Activated T-cell treated with anti-CD3 and anti-CD28 coated beads for 24 hours (primary cell): Measurements from ENCODE around the gene MS4A18.
"Not testable (repeated sequence)": the region's sequence is repeated elsewhere in the genome, so short reads cannot be mapped to it uniquely, and the experiment has no call there.

Experiments
- DNase-seq: peaks from one replicate; pipeline ENCODE4 v3.0.0-alpha.2; 2020; ENCODE audit warnings: low read depth

The MS4A18 gene

DNA sequence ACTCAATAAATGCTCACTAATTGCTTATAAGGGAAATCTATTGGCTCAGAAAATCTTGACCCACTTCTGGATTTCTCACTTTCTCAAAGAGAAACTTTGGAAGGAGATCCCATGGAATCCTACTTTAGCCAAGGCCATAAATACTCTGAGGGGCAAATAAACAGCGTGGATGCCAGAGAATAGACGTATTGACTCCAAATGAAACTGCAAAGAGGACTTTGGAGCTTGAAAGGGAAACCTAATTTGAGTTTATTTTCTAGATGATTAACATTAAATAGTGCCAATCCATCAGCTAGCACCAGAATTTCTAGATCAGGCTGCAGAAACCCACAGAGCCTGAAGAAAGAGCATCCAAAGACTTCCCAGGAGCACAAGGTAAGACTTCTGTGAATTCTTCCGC is at the start of gene MS4A18:
MS4A18 (plus strand) TSS at position 301 of the 400 bp plus-strand sequence.
- no peak for DNase-seq

DNA sequence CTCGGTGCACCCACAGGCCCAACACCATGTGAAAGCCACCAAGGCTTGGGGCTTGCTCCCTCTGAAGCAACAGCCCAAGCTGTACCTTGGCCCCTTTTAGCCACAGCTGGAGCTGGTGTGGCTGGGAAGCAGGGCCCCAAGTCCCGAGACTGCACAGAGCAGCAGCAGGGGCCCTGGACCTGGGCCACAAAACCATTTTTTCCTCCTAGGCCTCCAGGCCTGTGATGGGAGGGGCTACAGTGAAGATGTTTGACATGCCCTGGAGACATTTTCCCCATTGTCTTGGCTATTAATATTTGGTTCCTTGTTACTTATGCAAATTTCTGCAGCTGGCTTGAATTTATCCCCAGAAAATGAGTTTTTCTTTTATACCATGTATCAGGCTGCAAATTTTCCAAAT is 46.3 kb upstream of the MS4A18 start:
- not testable (repeated sequence) for DNase-seq

DNA sequence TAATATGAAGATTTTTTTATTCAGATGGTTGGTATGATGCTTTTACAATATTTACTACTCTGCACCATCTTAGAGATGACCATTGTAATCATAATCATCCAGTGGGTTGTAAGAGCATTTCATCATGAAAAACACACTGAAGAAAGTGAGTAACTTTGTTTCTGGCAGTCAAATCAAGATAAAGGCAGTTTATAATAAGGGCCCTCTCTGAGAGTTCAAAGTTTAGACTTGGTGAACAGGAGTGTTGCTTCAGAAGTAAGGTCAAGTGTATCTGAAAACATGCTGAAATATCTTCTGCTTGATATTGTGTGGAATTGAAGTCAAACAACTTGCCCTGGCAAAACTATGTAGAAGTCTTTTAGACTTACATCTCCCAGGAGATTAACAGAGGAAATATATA is 44.6 kb upstream of the MS4A18 start:
- no peak for DNase-seq

DNA sequence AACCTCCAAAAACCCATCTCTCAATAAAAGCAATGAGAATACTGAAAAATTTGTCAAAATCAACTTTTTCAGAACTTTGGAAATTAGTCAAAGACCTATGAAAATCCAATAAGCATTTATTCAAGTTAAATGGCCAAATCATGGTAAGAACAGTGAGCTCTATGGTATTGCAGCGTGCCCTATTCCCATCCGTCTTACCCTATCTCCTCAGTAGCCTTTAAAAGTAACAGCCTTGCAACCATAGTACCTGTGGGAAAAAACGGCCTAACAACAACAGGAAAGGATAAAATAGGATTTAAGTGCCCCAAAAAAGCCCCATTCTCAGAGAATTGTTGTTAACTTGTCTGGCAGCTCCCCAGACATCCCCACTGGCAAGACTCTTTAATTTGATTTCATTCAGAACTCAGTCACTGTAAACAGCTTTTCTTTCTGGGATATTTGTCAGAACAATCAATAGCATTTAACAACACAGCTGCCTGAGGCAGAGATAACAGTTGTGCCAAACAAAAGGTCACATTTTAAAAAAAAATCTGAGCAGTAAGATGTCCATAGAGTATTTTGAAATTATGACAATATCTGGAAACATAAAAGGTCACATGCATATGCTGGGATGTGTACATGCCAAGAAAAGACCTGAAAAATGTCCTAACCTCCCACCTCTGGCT is 43.9 kb upstream of the MS4A18 start:
- DNase-seq: no peak

DNA sequence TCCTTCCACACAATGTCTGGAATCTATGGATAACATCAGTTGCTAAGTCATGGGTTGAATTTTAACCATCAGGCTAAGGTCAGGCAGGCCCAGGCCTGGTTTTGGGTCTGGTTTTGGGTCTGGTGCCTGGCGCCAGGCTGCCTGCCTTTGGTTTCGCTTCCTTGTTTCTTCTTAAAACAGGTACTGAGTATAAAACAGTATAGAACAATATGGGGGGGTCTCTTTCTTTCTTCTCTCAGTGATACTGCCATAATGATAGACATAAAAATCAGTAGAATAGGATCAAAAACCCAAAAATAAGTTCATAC is 40.0 kb upstream of the MS4A18 start:
- DNase-seq: not testable (repeated sequence)

DNA sequence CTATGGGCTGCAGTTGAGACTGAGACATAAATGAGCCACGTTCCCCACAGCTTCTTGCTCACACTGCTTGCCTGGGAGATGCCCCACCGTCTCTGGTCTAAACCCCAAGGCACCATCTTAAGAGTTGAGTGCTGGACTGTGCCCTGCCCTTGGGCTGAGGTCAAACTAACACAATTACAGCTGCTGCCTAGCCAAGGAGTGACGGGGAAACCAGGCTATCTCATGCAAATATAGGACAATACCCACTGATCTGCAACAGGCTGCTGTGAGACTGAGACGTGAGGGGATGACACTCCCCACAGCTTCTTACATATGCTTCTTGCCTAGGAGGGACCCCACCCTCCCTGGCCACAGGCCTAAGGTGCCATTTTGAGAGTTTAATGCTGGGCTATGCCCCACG is 32.9 kb upstream of the MS4A18 start:
- no peak for DNase-seq

DNA sequence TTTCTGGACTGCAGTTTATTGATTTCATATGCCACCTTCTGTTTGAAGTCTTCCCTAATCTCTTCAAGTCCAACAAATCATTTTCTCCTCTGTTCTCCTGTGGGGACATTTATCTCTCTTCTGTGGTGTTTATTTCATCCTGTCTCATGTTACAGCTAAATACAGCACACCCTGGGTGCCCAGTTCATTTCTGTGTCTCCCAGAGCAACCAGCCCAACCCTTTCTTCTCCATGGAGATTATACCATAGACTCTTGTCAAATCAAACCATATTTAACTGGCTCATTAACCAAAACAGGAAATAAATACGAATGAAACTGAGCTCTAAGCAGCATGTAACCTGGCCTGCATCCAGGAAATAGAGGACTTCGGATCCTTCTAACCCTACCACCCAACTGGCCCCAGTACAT is 25.2 kb upstream of the MS4A18 start, which contains the start of gene MS4A8:
MS4A8 (plus strand) TSS at position 329 of the 408 bp plus-strand sequence. CDS start 1,249 bp downstream, outside the sequence.
- no peak for DNase-seq

DNA sequence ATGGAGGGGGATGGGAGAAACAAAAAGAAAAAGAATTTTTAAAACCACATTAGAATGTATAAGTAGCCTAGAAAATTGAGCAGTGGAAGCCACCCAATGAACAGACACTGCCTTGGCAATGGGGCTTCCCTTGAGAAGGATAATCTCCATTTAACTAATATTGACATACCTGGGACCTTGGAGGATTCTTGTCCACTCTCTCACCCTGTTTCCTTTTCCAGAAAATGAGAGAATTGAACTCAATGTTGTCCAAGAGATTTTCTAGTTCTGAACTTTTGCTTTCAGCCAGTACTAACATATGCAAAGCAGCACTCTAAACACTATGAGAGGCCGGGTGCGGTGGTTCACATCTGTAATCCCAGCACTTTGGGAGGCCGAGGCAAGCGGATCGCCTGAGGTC is 24.6 kb upstream of the MS4A18 start:
- no peak for DNase-seq

DNA sequence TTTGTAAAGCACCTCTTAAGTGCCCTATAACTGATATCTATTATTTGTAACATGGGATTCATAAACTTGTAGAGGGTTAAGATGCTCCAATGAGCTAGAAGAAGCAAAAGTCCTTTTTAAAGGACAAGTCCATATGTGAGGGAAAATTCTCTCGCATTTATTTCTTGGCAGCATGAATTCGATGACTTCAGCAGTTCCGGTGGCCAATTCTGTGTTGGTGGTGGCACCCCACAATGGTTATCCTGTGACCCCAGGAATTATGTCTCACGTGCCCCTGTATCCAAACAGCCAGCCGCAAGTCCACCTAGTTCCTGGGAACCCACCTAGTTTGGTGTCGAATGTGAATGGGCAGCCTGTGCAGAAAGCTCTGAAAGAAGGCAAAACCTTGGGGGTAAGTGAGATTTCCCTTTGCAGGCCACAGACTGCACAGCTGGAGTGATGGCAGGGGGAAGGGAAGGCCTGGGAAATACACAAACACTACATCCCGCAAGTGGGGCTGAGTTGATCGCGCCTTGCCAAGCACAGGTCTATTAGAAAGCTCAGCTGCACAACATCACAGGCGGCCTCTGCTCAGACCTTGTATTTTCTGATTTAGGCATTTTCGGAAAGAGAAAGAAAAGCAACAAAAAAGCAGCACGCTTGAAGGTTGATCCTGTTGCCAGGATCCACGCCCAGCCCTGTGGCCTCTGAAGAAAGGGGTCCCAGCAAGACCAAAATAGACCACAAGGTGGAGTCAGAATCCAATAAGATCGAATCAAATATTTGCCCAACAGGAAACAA is 23.6 kb upstream of the MS4A18 start:
- no peak for DNase-seq

DNA sequence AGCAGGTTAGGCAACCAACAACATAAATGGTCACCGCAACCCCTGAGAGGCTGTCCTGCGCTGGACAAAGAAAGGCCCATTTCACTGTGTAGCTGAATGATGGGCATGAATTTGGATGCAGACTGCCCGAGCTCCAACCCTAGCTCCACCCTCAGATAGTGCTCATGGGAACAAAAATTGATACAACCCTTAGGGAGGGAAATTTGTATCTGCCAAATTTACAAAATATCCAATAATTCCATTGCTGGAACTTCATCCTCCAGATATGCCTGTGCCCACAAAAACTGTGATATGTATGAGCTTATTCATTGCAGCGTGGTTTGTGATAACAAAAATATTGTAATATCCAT is 23.1 kb upstream of the MS4A18 start:
- no peak for DNase-seq

DNA sequence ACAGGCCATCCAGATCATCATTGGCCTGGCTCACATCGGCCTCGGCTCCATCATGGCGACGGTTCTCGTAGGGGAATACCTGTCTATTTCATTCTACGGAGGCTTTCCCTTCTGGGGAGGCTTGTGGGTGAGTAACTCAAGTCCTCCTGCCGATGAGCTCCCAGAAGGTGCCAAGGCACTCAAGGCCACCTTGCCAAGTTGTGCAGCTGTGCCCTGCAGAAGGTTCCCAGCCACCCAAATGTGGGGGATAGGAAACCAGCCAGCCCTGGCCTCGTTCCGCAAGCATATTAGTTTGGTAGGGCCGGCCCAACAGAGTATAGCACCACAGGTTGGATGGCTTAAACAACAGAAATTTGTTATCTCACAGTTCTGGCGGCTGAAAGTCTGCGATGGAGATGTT is 21.1 kb upstream of the MS4A18 start:
- DNase-seq: no peak

DNA sequence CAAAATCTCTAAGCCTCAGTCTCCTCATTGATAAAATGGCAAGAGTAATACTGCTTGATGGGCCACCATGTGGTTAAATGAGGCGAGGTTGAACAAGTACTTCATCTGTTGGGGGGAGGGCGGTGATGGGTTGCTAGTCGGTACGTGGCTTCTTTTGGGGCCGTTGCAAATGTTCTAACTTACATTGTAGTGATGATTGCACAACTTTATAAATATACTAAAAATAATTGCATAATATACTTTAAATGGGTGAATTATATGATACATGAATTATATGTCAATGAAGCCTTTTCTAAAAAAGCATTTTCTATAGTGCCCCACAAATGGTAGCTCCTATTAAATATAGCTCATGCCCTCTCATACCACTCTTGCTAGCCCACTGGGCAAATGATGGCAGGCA is 18.6 kb upstream of the MS4A18 start:
- no peak for DNase-seq

DNA sequence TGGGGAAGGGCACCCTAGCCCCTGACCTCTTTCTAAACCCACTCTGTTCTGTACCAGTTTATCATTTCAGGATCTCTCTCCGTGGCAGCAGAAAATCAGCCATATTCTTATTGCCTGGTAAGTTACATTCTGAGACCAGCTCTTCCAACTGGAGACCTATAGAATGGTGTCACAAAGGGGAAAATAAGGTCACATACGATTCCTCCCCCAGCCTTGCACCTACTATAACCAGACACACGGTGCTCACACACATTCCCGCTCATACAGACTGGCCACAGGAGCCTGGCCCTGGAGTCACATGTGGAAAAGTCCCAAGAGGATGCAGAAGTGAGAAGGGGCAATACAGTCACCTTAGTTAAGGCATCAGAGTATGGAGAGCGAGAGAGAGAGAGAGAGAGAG is 17.6 kb upstream of the MS4A18 start:
- DNase-seq: no peak

DNA sequence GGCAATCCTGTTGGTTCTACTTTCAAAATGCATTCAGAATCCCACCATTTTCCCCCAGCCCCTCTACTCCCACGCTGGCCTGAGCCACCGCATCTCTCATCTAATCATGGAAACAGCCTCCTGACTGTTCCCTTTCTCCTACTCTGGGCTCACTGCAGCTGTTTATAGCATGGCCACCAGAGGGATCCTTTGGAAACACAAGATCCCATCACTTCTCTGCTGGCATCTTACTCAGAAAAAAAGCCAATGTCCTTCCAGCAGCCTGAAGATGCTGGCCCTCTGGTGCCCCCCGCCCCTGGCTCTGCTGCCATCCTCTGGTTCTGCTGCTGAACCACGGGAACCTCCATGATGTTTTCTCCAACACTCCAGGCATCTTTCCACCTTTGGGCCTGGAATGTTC is 14.0 kb upstream of the MS4A18 start:
- no peak for DNase-seq

DNA sequence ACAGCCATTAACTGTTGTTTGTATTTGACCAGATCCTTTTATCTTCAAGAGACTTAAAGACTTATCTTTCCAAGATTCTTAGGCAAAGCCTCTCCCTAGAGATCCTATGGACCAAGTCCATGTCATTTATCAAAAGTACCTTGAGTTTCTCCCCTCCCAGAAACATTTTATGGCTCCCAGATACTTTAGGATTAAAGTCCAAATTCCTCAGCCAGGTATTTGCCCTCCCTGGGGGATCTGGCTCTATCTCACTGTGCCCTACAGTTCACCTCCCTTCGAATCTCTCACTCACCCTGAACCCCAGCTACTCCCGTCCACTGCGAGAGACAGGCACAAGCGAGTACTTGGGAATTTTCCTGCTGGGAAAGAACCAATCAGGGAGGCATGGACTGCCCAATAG is 13.2 kb upstream of the MS4A18 start:
- DNase-seq: no peak

DNA sequence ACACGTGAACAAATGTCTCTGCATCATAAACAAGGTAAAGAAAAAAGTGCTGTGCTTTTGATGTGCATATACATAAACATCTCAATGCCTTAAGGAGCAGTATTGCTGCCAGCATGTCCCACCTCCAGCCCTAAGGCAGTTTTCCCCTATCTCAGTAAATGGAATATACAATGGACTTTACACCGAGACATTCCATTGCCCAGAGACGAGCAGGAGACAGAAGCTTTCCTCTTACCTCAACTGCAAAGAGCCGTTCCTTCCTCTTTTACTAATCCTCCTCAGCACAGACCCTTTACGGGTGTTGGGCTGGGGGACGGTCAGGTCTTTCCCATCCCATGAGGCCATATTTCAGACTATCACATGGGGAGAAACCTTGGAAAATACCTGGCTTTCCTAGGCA is 11.1 kb upstream of the MS4A18 start:
- not testable (repeated sequence) for DNase-seq

DNA sequence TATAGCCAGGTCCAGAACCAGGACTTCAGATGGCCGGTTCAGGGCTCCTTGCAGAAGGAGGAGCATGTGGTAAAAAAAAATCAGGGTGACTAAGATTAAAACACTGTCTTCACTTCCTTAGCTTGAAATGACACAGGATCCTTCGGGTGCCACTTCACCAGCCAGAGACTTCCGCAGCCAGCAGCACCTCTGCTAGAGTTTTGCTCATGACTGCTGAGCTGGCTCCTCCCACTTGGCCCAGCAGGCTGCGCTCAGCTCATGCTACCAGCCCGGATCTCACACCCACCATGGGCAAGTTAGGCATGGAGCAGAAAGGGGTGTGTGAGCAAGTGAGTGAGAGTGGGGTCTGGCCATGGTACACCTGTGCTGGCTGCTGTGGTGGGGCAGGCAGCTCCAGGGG is 6.6 kb upstream of the MS4A18 start:
- DNase-seq: no peak

DNA sequence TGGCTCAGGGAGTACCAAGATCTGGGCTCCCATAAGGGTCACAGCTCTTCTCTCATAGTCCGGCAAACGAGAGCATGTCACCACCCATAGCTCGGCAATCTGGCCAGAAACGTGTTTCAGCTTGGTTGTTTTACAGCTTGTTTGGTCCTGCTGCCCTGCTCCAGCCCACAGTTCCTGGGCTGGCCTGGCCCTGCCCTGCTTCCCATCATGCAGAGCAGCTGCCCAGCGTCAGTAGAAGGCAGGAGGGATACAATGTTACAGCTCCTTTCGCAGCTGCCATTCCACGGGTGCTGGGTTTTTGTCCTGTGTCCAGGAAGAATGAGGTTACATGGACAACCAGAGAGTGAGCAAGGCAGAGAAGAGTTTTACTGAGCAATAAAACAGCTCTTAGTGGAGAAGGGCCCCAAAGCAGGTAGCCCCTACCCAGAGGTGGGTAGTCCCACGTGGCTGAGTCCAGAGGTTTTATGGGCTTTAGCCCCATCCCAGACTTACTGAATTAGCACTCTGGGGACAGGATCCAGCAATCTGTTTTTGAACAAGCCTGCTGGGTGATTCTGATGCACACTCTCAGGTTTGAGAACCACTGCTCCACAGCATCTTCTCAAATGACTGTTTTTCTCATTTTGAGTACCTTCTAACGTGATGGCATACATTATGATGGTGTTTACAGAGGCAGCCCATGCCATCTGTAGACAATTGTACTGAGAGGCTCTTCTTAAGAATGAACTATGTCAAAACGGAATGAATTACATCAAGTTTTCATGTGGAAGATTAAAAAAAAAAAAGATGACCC is 5.8 kb upstream of the MS4A18 start:
- DNase-seq: no peak

DNA sequence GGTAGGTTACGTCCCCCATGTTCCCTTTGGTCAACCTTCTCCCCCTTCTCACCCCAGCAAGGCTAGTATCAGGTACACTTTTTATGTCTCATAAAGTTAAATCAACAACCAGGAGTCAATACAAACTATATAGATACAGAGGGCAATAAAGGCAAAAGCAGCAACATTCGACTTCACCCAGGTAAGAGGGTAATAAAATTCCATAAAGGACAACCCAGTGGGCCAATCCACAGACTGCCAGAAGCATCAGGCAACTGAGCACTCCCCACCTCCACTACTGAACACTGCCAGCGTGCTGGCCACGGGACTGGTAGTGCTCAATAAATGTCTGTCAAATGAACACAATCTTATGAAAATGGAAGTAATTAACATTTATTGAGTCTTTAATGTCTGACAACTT is 5.1 kb upstream of the MS4A18 start:
- no peak for DNase-seq

DNA sequence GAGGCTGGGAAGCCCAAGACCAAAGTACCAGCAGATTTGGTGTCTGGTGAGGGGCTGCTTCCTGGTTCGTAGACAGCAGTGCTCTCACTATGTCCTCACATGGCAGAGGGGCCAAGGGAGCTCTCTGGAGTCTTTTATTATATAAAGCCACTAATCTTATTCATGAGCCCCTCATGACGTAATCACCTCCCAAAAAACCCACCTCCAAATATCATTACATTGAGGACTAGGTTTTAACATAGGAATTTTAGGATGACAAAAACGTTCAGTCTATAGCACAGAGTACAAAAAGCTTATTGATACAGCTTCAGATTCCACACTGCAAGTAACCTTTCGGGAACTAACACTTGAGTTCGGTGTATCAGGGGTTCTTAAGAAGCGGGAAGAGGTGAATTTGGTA is 4.1 kb upstream of the MS4A18 start:
- no peak for DNase-seq

DNA sequence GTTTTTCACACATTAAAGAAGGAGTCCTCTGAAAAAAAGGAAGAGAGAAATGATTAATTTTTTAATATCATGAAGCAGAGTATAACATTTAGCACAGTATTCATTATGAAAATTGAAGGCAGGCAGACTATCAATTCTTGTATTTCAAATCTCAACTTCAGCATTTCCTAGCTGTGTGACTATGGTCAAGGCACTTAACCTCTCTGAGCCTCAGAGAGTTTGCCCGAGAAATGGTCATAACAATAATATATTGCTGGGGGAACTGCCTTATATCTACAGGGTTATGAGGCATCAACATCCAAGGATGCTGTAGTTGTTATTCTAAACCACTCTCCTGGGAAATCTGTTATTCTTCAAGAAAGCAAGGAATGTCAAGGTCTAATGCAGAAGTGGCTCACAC is 1.1 kb downstream of the MS4A18 start:
- no peak for DNase-seq

DNA sequence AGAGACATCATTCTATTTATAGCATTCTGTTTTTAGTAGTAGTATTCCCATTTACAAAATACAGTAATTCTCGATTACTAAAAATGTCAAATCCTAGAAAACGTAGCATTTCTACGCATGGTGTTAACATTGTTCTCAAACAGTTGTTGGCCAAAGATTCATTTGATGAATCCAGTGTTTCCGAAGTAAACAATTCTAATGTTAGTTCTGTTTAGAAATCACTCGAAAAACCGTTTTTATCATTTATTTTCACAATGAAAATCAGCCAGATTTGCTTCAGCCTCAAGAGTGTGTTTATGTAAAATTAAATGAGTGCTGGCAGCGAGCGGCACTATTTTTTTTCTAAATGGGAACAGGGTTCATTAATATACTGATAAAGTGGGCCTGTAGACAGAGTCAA is 7.1 kb downstream of the MS4A18 start:
- no peak for DNase-seq

DNA sequence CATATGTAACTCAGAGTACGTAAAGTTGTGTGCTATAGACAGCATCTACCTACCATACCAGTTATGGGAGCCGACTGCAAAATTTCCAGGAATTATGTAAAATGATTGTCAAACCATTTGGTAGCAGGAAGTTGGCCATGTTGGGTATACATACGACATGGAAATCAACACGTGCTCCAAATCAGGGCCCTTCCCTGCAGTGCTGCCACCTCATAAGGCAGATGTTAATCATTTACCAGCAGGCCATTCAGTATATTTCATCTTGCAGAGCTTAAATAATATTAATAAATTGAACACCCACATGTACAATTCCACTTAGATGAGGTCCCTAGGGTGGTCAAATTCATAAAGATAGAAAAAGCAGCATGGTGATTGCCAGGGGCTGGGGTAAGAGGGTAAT is 9.8 kb downstream of the MS4A18 start:
- DNase-seq: no peak
